Suprapubic skin (tissue), 4 donors: ENCODE data around the gene UBE2L3. TPM values are rescaled to one million over a fixed set of nuclear protein-coding genes. Genes with fewer than 3 reads are reported as not detected.

Source experiments
- DNase-seq, 2 donors: peaks; one replicate each; pipeline ENCODE4 v3.0.0-alpha.2; 2019; ENCODE audit warnings: low spot score in 2 of 2
- H3K27ac ChIP-seq: fragments of 200-600 bp; sonication (generic); one replicate; pipeline ENCODE4 v1.5.1; 2019
- H3K27me3 ChIP-seq: fragments of 200-600 bp; sonication (generic); one replicate; pipeline ENCODE4 v1.5.1; 2019
- H3K36me3 ChIP-seq: fragments of 200-600 bp; sonication (generic); one replicate; pipeline ENCODE4 v1.5.1; 2019
- H3K4me1 ChIP-seq: fragments of 200-600 bp; sonication (generic); one replicate; pipeline ENCODE4 v1.5.1; 2019
- H3K4me3 ChIP-seq: fragments of 200-600 bp; sonication (generic); one replicate; pipeline ENCODE4 v1.5.1; 2019; ENCODE audit warnings: mild to moderate bottlenecking
- H3K9me3 ChIP-seq: fragments of 200-600 bp; sonication (generic); one replicate; pipeline ENCODE4 v1.5.1; 2019
- EP300 ChIP-seq: sonication (generic); formaldehyde crosslinking; IDR thresholded peaks from one replicate; pipeline ENCODE4 v1.6.1; 2017; ENCODE audit warnings: antibody characterized with exemption
- POLR2A ChIP-seq, 2 donors: fragments of 450-650 bp; IDR thresholded peaks; one replicate each; pipeline ENCODE4 v1.6.1; 2017; ENCODE audit warnings: antibody characterized with exemption in 2 of 2, mild to moderate bottlenecking in 2 of 2, moderate library complexity in 2 of 2
- POLR2AphosphoS5 ChIP-seq, 3 donors: sonication (generic); formaldehyde crosslinking; IDR thresholded peaks; one replicate each; pipeline ENCODE4 v1.6.1; 2017; ENCODE audit warnings: antibody characterized with exemption in 3 of 3
- WGBS: methylation state at CpG from one replicate; pipeline ENCODE4 v1.1.5; 2018; 5-methylcytosine and 5-hydroxymethylcytosine counted together
- total RNA-seq, 4 donors: library from RNA; depleted of rRNA; stranded (reverse); fragments of >200 nt; gene quantifications; one replicate each; pipeline ENCODE4 v1.1.0, GENCODE V29; 2016
- TF ChIP-seq, protein P1 (sequence below), 2 donors: fragments of 200-600 bp in 1 of 2; fragments of 450-650 bp in 1 of 2; sonication (generic) in 1 of 2; IDR thresholded peaks; one replicate each; pipeline ENCODE4 v1.5.1; 2016 to 2019; ENCODE audit warnings: antibody characterized with exemption in 2 of 2, mild to moderate bottlenecking in 1 of 2, moderate library complexity in 1 of 2

UBE2L3 gene
- total RNA-seq, 4 donors from 2014 or later = 28.6 to 52.2 (median 48.1) TPM

DNA sequence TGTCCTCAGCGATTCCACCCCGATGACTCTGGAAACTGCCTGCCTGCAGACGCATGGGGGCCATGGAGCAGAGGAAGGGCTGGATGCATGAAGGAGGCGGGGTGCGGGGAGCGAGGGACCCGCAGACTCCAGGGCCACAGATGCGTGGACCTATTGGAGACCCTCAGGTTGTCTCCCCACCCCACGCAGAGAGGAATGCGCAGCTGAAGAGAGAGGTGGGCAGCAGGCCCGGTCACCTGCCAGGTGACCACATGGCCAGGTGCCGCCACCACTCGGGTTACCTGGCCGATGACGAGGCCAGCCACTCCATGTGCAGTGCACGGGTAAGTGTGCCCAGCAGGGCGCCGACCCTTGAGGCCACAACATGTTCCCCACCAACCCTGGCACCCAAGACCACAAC is 65.4 kb downstream of the UBE2L3 start:
- H3K9me3 ChIP-seq = no peaks in the 10 kb centered on the region
- H3K4me1 ChIP-seq = peaks cover 15% of the 10 kb centered on the region
- no peaks in the 10 kb centered on the region for H3K27me3 ChIP-seq
- H3K36me3 ChIP-seq = no peaks in the 10 kb centered on the region
- no peak for DNase-seq
- 89% methylated on average over 16 of the region's 18 CpGs for WGBS
- no peak overlapping the region for H3K4me3 ChIP-seq
- H3K27ac ChIP-seq = no peak overlapping the region
- TF ChIP-seq POLR2AphosphoS5 (IDR thresholded peaks at IDR 0.05) (no peak), EP300 (no peak), POLR2A (IDR thresholded peaks at IDR 0.05) (no peak)
- TF ChIP-seq, protein P1, sequence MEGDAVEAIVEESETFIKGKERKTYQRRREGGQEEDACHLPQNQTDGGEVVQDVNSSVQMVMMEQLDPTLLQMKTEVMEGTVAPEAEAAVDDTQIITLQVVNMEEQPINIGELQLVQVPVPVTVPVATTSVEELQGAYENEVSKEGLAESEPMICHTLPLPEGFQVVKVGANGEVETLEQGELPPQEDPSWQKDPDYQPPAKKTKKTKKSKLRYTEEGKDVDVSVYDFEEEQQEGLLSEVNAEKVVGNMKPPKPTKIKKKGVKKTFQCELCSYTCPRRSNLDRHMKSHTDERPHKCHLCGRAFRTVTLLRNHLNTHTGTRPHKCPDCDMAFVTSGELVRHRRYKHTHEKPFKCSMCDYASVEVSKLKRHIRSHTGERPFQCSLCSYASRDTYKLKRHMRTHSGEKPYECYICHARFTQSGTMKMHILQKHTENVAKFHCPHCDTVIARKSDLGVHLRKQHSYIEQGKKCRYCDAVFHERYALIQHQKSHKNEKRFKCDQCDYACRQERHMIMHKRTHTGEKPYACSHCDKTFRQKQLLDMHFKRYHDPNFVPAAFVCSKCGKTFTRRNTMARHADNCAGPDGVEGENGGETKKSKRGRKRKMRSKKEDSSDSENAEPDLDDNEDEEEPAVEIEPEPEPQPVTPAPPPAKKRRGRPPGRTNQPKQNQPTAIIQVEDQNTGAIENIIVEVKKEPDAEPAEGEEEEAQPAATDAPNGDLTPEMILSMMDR (IDR thresholded peaks at IDR 0.05) = no peak

DNA sequence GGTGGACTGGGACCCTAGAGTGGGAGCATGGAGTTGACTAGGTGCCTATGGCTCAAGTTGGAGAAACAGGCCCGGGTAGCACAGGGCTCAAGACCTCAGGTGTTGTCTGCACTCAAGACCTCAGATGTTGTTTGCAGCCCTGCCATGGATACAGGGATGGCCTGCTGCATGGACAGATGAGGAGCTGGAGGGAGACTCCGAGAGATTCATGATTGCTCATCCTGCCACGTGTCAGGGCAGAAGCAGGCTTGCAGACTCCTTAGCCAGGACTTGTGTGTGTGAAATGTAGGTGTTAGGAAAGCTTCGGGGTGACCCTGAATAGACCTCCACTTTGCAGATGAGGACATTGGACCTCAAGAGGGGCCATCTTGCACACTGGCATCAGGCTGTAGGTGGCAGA is 66.0 kb downstream of the UBE2L3 start:
- TF ChIP-seq POLR2A (IDR thresholded peaks at IDR 0.05) (no peak), EP300 (no peak), POLR2AphosphoS5 (IDR thresholded peaks at IDR 0.05) (no peak)
- TF ChIP-seq, protein P1 (IDR thresholded peaks at IDR 0.05) = no peak
- Histone ChIP-seq H3K27ac (no peak overlapping the region), H3K4me3 (no peak overlapping the region), H3K9me3 (no peaks in the 10 kb centered on the region), H3K36me3 (no peaks in the 10 kb centered on the region), H3K27me3 (no peaks in the 10 kb centered on the region), H3K4me1 (peaks cover 11% of the 10 kb centered on the region)
- whole genome bisulfite sequencing = 83% methylated on average over 3 of the region's 4 CpGs
- DNase-seq = no peak

DNA sequence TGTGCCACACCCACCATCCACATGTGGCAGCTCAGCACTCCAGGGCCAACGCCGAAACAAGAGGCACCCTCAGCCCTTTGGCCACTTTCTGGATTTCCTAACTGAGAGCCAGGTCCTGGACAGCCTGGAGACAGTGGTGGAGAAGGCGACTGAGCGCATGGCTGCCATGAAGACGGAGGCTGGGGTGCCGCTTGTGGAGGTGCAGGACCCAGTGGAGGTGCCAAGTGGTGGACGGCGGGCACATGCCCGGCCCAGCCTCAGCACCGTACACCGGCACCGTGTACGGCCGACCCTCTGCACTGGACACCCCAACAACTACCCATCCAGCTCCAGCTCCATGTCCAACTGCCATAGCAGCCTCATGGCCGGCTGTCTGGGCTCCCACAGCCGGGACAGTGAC is 66.6 kb downstream of the UBE2L3 start:
- H3K9me3 ChIP-seq = no peaks in the 10 kb centered on the region
- no peaks in the 10 kb centered on the region for H3K36me3 ChIP-seq
- TF ChIP-seq EP300 (no peak), POLR2A (IDR thresholded peaks at IDR 0.05) (no peak), POLR2AphosphoS5 (IDR thresholded peaks at IDR 0.05) (no peak)
- TF ChIP-seq, protein P1 (IDR thresholded peaks at IDR 0.05) = no peak
- H3K27ac ChIP-seq = no peak overlapping the region
- no peak overlapping the region for H3K4me3 ChIP-seq
- no peak for DNase-seq
- no CpG with 5 or more reads among the region's 16 CpGs for WGBS
- H3K4me1 ChIP-seq = peaks cover 5% of the 10 kb centered on the region
- H3K27me3 ChIP-seq = no peaks in the 10 kb centered on the region

DNA sequence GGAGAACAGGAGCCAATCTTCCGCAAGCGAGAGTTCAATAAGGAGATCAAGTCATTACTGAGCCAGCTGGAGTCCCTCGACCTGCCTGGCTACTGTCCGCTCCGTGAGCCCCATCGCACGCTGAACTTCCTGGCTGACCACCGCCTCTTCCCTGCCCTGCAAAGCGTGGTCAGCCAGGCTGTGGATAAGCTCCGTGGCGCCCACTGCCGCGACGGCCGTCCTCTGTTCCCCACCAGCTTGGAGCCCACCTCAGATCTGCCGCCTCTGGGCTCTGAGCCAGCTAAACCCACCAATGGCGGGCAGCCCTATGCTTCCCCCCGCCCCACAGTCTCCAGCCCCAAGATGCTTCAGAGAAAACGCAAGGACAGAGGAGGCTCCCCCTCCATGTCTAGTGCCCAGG is 67.3 kb downstream of the UBE2L3 start:
- no peak for DNase-seq
- Histone ChIP-seq H3K27ac (no peak overlapping the region), H3K9me3 (no peaks in the 10 kb centered on the region), H3K4me3 (no peak overlapping the region), H3K4me1 (peaks cover 3% of the 10 kb centered on the region), H3K36me3 (no peaks in the 10 kb centered on the region), H3K27me3 (no peaks in the 10 kb centered on the region)
- no peak for TF ChIP-seq EP300
- TF ChIP-seq, protein P1 (IDR thresholded peaks at IDR 0.05) = no peak
- no peak for TF ChIP-seq POLR2AphosphoS5 (IDR thresholded peaks at IDR 0.05)
- TF ChIP-seq POLR2A (IDR thresholded peaks at IDR 0.05) = no peak
- WGBS = 70% methylated on average over 3 of the region's 19 CpGs

DNA sequence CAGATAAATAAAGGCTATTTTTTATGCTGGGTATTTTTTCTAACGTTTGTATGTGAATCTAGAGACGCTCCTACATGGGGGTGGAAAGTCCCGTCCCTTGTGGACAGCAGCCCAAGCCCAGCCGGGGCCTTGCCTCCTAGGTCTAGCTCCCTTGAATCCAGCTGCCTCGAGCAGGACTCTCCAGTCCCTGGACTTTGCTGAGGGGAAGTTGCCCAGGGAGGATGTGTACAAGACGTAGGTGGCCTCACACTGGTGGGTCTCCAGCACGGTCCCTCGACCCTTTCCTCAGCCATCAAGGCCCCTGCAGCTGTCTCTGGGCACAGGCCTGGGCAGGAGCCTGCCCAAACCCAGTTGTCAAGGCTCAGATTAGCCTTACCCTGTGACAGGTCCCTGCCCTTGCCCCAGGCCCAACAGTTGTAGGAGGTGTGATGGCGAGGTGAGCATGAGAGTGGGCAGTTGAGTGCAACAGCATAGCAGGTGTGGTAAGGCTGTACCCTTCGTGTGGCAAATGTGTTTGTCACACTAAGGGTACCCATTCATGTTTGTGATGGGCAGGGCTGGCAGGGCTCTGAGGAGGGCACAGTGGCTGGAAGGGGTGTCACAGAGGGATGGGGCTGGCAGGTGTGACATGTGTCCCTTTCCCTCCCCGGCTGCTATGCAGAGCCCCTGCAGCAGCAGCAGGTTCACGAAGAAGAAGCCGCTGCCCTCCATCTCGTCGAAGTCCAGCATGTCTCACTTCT is 68.4 kb downstream of the UBE2L3 start:
- WGBS = 81% methylated on average over 12 of the region's 15 CpGs

More for the DNA sequence above, 68.4 kb downstream of the UBE2L3 start:
- Histone ChIP-seq H3K4me1 (no peaks in the 10 kb centered on the region), H3K9me3 (no peaks in the 10 kb centered on the region), H3K4me3 (no peak overlapping the region), H3K27me3 (no peaks in the 10 kb centered on the region), H3K27ac (no peak overlapping the region), H3K36me3 (no peaks in the 10 kb centered on the region)
- DNase-seq = no peak
- TF ChIP-seq POLR2A (IDR thresholded peaks at IDR 0.05) (no peak), EP300 (no peak), POLR2AphosphoS5 (IDR thresholded peaks at IDR 0.05) (no peak)
- TF ChIP-seq, protein P1 (IDR thresholded peaks at IDR 0.05) = no peak
